GM19438 (cell line): ENCODE measurements around the gene PSME1.

Source experiments
- ATAC-seq: cut with Tn5 transposase; IDR thresholded peaks from one replicate; pipeline ENCODE4 v1.9.1; 2021; ENCODE audit warnings: low read depth; ENCODE audit not compliant: unreplicated experiment

Gene PSME1

DNA sequence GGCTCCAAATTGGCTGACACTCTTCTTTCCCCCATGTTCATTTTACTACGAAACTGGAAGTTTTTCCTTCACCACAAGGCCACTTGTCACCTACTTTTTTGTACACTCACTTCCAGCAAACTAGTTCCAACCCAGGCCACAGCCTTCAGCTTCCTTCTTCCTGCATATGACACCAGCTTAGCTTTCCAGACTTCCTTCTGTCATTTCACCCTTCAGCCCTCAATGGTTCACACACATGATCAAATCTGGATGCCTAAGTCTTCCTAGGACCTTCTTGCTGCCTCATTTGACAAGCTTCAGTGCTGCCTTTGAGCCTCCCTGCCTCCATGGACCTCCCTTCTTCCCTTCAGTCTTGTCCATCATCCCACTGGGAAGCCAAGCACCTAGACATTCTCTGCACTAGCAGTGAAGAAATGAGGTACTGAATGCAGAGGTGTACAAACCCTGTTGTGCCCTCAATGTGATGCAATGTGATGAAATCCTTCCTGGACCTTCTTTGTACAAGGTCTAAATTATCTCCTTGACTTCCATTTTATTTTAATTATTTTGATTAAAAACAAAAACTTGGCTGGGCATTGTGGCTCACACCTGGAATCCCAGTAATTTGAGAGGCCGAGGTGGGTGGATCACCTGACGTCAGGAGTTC, 31.6 kb downstream of the PSME1 start:
- no peak for ATAC-seq

DNA sequence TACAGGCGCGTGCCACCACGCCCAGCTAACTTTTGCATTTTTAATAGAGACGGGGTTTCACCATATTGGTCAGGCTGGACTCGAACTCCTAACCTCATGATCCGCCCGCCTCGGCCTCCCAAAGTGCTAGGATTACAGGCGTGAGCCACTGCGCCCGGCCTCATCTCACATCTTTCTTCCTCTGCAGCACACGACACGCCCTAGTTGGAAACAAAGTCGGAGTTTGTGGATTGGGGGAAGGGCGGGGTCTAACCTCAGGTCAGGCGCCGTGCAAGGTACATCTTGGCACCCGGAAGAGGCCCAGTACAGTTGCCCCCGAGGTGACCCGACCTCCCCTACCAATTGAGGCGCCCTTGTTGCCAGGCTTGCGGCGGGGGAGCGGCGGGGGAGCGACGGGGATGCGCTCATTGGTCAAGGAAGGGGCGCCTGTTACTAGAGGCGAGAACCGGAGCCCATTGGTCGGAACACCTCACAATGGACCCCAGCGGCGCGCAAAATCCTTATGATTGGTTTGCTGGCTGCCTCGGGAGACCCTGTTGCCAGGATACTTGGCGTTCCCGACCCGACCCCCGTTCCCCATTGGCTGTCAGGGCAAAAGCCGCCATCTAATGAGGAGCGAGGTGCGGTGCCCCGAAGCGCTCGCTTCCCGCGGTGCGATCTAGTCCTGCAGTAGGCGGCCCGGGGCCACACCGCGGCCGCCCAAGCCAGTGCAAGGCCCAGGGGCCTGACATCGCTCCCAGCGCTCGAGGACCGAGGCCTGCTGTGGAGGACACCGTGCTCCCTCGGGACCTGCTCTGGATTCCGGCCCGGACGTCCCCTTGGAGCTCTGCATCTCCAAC, 35.6 kb downstream of the PSME1 start, which contains the start of gene REC8:
Gene REC8 (plus strand): TSS at position 659 of the 839 bp plus-strand sequence. CDS start 473 bp downstream, outside the sequence.
- ATAC-seq, result peak; percentile 82

DNA sequence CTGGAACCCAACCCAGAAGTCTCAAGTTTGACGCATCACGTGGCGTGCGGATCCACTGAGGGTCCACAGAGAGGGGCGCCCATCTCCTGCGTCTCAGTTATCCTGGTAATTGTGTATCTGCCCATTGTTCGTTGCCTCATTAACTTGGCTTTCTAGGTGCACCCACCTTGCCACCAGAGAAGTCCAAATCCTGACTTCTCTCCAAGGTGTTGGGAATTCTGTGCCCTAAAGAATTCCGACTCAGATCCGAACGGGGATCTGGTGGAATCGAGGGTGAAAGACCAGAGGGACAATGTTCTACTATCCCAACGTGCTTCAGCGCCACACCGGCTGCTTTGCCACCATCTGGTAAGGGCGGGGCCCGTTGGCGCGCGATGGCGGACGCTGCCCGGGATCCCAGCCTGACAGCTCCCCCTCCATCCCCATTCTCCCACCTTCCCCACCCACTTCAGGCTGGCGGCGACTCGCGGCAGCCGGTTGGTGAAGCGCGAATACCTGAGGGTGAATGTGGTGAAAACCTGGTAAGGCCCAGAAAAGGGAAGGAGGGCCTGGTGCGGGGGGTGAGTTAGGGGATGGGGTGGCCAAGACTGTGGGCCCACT, 36.4 kb downstream of the PSME1 start:
- ATAC-seq, result no peak

DNA sequence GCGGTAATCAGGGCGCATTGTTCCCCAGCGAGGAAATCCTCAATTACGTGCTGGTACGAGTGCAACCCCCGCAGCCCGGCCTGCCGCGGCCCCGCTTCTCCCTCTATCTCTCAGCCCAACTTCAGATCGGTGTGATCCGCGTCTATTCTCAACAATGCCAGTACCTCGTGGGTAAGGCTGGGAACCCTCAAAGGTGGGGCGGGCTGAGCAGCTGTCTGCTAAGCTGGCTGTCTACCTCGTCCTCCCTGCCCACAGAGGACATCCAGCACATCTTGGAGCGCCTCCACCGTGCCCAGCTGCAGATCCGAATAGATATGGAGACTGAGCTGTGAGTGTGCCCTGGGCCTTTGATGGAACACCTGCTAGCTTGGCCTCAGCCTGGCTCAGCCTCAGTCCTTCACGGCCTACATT, 36.9 kb downstream of the PSME1 start:
- no peak for ATAC-seq

DNA sequence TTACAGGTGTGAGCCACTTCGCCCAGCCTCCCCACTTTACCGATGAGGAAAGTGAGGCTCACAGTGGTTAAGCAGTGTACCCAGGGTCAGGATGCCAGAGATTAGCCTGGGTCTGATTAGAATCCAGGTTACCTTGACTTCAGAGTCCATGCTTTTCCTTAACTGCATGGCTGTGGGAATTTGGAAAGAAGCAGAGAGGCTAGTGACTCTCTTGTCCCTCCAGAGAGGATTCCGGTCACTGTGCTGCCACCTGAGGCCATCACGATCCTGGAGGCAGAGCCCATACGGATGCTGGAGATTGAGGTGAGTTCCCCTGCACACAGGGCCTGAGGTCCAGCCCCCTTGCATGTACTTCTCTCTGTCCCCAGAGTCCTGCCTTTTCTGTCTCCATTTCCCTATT, 40.6 kb downstream of the PSME1 start:
- no peak for ATAC-seq

DNA sequence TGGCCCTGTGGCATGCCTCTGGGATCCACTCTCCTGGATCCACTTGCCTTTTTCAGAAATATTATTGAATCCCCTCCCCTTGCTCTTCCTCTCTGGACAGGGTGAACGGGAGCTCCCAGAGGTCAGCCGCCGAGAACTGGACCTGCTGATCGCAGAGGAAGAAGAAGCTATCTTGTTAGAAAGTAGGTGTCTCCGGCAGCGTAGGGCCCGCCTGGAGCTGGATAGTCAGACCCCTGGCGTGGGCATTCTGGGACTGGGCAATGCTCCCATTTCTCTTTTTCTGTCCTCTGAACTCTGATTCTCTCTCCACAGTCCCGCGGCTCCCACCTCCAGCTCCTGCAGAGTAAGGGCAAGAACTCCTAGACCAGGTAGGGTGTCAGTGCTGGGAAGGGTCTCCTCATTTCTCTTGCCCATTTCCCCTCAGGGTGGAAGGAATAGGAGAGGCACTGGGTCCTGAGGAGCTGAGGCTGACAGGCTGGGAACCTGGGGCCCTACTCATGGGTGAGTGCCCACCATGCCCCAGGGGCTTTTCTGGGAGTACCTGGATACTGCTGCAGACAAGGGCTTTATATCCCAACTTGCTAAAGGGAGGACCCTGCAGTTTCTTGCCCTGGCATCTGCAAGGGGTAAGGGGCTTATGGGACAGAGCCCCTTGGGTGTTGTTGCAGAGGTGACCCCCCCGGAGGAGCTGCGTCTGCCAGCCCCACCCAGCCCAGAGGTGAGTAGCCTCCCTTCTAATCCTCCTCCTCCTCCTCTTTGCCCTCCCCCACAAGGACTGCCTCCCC, 41.2 kb downstream of the PSME1 start:
- no peak for ATAC-seq

DNA sequence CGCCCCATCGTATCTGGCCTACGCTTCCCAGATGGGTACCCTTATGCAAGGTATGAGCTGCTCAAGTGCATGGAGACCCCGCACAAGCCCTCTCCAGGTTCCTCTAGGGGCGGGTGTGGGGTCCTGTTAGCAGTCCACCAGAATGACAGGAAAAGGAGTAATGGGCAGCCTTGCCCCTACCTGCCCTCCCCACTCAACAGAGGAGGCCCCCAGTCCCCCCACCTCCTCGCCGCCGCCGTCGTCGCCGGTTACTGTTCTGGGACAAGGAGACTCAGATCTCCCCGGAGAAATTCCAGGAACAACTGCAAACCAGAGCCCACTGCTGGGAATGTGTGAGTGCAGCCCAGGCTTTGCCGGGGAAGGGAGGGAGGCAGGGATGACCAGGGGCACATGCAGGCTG, 41.9 kb downstream of the PSME1 start:
- no peak for ATAC-seq

DNA sequence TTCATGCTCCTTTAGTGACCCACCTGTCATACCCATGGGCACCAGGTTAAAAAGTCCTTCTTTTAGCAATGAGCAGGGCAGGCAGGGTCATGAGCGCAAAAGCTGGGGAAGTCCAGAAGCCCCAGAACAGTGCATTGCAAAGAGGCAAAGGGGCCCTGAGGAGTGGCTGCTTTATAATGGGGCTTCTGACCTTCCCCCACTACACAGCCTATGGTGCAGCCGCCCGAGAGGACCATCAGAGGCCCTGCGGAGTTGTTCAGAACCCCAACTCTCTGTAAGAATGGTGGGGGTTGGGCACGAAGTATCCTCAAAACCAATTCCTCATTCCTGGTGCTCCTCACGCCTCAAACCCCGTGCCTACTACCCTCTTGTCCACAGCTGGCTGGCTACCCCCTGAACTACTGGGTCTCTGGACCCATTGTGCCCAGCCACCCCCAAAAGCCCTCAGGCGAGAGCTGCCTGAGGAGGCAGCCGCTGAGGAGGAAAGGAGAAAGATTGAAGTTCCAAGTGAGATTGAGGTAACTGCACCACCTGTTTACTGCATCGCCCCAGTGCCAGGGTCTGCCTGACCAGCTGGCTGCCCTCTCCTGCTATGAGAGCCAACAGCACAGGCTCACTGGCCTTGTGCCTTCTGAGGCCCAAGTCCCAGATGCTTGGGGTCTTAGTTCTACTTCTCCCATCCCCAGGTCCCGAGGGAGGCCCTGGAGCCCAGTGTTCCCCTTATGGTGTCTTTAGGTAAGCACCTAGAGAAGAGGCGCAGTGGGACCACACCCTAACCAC, 42.6 kb downstream of the PSME1 start:
- no peak for ATAC-seq

DNA sequence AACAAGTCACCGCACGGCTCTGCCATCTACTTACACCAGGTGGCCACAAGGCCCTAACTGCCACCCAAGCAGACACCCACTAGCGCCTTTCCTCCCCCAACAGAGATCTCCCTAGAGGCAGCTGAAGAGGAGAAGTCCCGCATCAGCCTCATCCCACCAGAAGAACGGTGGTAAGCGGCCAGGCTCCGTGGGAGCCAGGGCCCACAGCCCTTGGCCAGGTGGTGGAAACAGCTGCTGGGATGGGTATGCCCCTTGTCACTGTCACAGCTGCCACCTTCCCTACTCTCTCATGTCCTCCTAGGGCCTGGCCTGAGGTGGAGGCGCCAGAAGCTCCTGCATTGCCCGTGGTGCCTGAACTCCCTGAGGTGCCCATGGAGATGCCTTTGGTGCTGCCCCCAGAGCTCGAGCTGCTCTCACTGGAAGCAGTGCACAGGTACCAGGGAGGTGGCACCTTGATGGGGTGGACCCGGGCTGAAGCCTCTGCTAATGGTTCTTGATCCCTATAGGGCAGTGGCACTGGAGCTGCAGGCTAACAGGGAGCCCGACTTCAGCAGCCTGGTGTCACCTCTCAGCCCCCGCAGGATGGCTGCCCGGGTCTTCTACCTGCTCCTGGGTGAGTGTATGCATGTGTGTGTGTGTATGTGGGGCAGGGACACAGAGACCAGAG, 43.4 kb downstream of the PSME1 start:
- ATAC-seq, result no peak

DNA sequence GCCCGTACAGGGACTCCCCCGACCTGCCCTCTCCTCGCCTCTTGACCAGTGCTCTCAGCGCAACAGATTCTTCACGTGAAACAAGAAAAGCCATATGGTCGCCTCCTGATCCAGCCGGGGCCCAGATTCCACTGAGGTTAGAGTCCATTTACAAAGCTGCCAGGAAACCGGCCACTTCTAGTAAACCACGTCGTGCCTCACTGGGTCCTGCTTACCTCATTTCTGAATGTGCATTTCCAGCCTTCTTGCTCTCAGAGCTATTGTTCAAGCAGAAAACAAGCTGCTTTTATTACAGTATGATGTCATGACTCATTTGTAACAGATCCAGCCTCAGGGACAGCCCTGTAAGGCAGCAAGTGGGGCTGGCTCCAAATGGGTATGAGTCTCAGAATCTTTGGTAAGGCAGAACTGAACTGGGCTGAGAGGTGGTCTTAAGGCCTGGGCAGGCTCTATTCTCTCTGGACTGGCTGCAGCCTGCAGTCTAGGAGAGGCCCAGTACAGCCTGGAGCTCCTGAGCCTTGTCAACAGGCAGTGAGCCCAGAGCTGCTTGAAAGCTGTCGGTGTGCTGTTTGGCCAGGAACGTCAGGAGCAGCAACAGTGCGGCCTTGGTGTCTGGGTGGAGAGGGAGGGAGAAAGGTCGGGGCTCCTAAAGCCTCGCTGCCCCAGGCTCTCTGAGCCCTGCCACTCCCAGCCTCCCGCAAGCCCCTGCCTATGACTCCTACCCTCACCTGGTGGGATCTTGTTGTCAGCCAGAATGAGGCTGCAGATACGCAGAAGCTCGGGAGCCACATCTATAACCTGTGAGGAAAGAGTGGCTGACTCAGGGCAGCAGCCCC, 44.2 kb downstream of the PSME1 start:
- no peak for ATAC-seq

DNA sequence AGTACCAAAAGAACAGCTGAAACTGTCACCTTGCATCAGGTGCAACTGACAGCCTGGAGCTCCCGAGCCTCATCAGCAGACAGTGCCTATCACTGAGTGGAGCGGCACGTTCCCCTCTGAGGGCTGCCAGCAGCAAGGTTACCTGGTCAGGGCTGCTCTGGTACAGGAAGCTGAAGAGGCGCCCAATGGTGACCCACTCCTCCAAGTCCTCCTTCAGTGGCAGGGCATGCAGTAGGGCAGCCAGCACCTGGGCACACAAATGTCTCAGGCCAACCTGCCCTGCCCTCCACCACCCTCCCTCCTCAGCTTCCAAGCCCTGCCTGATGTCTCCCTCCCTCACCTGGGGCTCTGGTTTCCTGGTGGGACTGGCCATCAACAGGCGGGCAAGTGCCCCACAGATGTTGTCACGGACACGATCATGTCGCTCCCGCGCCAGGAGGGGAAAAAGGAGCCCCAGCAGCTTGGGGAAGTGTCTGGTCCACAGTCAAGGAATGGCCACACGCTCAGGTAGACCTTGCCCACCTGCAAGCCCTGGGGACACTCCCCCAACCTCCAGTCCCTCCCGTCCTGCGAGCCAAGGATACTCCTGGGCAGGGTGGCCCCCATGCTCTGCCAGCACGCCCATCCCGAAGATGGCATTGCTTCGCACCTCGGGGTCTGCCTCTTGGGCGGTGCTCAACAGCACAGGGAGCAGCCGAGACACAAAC, 45.5 kb downstream of the PSME1 start:
- ATAC-seq, result no peak

DNA sequence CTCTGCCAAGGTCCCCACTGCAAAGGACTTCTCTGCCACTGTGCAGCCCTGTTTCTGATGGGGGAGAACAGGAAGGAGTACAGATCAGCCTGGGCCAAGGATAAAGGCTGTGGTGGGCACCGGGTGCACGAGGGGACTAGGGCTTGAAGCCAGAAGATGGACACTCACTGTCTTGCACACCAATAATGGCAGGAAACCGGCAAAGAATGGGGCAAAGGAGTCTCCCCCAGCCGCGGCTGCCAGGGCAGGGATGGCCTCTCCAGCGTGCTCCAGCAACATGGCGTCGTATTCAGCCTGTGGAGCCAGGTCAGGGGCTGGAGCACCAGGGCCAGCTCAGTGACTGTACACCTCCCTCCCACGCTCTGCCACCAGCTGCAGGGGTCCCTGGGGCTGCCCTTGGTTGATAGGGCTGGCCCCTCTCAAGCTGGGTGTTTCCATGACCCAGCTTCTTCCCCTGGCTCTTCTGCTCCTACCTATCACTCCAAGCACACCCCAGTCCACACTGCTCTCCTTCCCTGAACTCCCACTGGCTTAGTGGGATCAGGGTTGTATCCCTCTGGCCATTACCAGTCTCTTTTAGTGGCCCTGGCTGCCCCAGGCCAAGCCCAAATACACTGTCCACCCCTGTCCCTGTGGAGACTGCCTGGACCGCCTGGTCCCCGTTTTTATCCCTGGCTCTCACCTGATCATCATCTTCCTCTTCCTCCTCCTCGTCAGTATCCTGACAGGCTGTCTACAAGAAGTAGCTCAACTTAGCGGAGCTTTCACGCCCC, 46.3 kb downstream of the PSME1 start:
- ATAC-seq, result no peak

DNA sequence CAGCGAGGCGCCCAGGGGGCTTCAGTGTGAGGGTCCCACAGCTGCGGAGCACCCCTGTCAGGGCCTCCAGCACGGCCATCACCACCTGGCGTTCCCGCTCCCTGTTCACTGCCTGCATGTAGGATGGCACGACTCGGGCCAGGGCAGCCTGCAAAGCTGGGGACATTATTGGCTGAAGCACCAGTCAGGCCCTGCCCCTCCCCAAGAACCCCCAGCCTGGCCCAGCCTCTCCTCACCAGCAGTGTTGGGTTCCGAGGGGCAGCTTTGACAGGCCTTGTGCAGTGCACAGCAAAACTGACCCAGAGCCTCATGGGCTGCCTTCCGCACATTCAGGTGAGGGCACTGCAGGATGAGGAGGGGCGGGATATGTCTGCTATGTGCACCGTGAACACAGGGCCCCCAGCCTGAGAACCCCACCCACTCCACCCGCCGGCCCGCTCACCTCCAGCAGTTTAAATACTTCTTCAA, 47.1 kb downstream of the PSME1 start:
- no peak for ATAC-seq

DNA sequence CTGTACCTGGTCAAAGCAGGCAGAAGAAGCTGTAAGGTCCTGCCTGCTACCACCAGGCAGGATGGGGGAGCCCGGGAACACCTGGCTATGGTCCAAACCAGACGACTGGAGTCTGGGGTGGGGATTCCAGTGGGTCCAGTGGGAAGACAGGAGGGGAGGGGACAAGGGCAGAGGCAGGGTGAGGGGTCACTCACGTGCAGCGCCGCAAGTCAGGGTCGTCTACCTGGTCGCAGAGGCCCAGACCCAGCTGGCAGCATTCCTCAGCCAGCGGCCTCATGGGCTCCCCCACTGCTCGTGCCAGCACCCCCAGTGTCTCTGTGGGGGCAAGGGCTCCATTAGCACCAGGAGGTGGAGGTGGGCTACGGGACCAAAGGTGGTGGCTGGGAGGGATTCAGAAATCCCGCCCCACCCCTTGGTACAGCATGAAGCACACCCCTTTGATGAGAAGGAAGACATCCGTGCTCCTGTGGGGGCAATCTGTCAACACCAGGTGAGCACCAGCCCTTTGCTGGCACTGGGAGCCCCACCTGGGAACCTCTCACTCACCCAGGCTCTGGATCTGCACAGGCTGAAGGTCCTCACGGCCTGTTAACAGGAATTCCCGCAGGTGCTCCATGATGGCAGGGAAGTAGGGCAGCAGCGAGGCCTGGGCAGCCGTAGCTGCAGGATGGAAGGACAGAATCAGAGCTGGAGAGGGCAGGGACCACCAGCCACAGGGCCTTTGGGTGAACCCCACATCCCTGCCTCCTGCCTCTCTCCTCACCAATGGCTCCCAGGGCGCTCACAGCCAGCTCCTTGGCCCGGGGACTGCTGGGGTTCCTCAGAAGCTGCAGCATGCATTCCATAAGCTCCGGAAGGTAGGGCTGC, 48.3 kb downstream of the PSME1 start:
- no peak for ATAC-seq

DNA sequence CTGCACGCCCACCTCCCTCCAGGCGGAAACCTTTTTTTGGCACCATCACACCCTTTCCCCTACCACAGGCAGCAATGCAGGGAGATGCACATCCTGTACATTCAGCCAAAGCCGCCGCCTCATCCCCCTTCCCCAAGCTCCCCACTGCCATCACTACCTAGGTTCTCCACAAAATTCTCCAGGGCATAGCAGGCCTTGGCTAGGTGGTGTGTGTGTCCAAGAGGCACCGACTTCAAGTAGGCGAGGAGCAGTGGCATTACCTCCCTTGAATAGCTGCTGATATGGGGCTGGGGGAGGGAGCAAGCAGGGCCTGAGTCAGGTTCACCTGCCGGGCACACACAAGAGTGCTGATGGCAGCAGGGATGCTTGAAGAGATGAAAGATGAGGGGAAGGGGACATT, 49.0 kb downstream of the PSME1 start:
- ATAC-seq, result no peak

DNA sequence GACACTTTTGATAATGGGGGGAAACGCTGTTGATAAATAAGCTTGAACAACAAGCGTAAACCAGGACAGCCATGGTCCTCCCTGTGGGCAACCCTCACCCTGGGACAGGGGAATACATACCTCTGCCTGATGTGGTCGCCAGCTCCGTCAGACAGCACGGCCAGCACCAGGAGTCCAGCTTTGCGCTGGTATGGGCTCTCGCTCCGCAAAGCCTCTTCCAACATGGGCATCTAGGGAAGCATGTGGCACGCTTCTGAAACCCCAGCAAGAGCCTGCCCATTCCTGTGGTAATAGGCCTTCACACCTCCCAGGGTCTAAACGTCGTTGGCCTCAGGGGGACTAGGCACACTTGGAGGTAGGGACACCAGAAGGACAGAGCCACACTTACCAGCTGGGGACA, 49.7 kb downstream of the PSME1 start:
- ATAC-seq, result no peak
